WTC11 (cell line): ENCODE data around the gene ZNF625.

Source experiments
- FOXJ3 ChIP-seq: sonication (generic); formaldehyde crosslinking; IDR thresholded peaks from 2 replicates; pipeline ENCODE4 v1.9.0; 2021; ENCODE audit warnings: missing genetic modification reagents, mild to moderate bottlenecking, borderline replicate concordance
- NFE2L1 ChIP-seq: sonication (generic); formaldehyde crosslinking; IDR thresholded peaks from 2 replicates; pipeline ENCODE4 v1.8.1; 2023; ENCODE audit warnings: missing genetic modification reagents
- PRRX2 ChIP-seq: fragments of 250-450 bp; sonication (Bioruptor Pico); IDR thresholded peaks from 2 replicates; pipeline ENCODE4 v1.8.0; 2021; ENCODE audit warnings: mild to moderate bottlenecking
- ZNF281 ChIP-seq: sonication (generic); formaldehyde crosslinking; IDR thresholded peaks from 2 replicates; pipeline ENCODE4 v1.8.0; 2023; ENCODE audit warnings: mild to moderate bottlenecking, missing genetic modification reagents
- ZNF423 ChIP-seq: fragments of 250-450 bp; sonication (Bioruptor Pico); IDR thresholded peaks from 2 replicates; pipeline ENCODE4 v2.1.2; 2022; ENCODE audit warnings: mild to moderate bottlenecking, moderate library complexity
- TF ChIP-seq, protein P1 (sequence below): sonication (generic); formaldehyde crosslinking; IDR thresholded peaks from 2 replicates; pipeline ENCODE4 v1.8.1; 2023; ENCODE audit warnings: mild to moderate bottlenecking, moderate library complexity, missing genetic modification reagents
- TF ChIP-seq, protein P2 (sequence below): sonication (generic); formaldehyde crosslinking; IDR thresholded peaks from 2 replicates; pipeline ENCODE4 v1.8.1; 2022; ENCODE audit warnings: low read depth, missing genetic modification reagents, borderline replicate concordance
- TF ChIP-seq, protein P3 (sequence below): fragments of 200-600 bp; IDR thresholded peaks from 2 replicates; pipeline ENCODE4 v1.8.0; 2022; ENCODE audit warnings: antibody characterized with exemption

DNA sequence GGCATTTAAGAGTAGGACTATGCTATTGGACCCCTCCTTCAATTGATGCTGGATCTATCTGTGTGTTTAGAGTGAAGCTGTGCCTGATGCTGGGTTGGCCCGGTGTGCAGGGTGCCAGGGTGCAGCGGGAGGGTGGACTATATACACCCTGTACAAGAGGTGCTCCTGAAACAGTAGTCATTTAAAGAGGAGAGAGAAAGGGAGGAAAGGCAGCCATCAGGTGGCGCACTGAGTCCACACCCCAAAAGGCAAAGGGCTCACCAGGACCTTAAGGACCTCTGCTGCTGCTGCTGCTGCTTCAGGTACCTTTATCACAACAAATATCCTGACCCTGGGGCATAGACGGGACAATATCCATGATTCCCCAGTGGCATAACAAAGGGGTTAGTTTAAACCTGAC is 45.7 kb upstream of the ZNF625 start:
- TF ChIP-seq PRRX2 (CRISPR knock-in tag): no peak
- TF ChIP-seq ZNF423 (CRISPR knock-in tag): no peak
- TF ChIP-seq FOXJ3 (CRISPR knock-in tag): no peak
- TF ChIP-seq, protein P1, sequence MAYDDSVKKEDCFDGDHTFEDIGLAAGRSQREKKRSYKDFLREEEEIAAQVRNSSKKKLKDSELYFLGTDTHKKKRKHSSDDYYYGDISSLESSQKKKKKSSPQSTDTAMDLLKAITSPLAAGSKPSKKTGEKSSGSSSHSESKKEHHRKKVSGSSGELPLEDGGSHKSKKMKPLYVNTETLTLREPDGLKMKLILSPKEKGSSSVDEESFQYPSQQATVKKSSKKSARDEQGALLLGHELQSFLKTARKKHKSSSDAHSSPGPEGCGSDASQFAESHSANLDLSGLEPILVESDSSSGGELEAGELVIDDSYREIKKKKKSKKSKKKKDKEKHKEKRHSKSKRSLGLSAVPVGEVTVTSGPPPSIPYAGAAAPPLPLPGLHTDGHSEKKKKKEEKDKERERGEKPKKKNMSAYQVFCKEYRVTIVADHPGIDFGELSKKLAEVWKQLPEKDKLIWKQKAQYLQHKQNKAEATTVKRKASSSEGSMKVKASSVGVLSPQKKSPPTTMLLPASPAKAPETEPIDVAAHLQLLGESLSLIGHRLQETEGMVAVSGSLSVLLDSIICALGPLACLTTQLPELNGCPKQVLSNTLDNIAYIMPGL (CRISPR knock-in tag): no peak
- TF ChIP-seq, protein P2, sequence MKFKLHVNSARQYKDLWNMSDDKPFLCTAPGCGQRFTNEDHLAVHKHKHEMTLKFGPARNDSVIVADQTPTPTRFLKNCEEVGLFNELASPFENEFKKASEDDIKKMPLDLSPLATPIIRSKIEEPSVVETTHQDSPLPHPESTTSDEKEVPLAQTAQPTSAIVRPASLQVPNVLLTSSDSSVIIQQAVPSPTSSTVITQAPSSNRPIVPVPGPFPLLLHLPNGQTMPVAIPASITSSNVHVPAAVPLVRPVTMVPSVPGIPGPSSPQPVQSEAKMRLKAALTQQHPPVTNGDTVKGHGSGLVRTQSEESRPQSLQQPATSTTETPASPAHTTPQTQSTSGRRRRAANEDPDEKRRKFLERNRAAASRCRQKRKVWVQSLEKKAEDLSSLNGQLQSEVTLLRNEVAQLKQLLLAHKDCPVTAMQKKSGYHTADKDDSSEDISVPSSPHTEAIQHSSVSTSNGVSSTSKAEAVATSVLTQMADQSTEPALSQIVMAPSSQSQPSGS (CRISPR knock-in tag): no peak
- TF ChIP-seq, protein P3, sequence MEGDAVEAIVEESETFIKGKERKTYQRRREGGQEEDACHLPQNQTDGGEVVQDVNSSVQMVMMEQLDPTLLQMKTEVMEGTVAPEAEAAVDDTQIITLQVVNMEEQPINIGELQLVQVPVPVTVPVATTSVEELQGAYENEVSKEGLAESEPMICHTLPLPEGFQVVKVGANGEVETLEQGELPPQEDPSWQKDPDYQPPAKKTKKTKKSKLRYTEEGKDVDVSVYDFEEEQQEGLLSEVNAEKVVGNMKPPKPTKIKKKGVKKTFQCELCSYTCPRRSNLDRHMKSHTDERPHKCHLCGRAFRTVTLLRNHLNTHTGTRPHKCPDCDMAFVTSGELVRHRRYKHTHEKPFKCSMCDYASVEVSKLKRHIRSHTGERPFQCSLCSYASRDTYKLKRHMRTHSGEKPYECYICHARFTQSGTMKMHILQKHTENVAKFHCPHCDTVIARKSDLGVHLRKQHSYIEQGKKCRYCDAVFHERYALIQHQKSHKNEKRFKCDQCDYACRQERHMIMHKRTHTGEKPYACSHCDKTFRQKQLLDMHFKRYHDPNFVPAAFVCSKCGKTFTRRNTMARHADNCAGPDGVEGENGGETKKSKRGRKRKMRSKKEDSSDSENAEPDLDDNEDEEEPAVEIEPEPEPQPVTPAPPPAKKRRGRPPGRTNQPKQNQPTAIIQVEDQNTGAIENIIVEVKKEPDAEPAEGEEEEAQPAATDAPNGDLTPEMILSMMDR: 0 out of 2 replicates have a peak, but pooled peaks have one; percentile 38
- TF ChIP-seq NFE2L1 (CRISPR knock-in tag): no peak
- TF ChIP-seq ZNF281 (CRISPR knock-in tag): no peak
